Panc1 (cell line): ENCODE measurements around the gene B4GALT7.

ENCODE experiments used
- SIN3A ChIP-seq: IDR thresholded peaks from 2 replicates; pipeline ENCODE4 v1.6.1; 2012; ENCODE audit warnings: low read depth, mild to moderate bottlenecking, low read length, moderate library complexity, borderline replicate concordance; ENCODE audit not compliant: insufficient read depth
- TCF7L2 ChIP-seq: IDR thresholded peaks from 2 replicates; pipeline ENCODE4 v1.6.1; 2011; ENCODE audit warnings: mild to moderate bottlenecking, low read depth, low read length, inconsistent platforms
- TF ChIP-seq, protein P1 (sequence below): fragments of 450-650 bp; IDR thresholded peaks from 2 replicates; pipeline ENCODE4 v1.5.1; 2017; ENCODE audit warnings: mild to moderate bottlenecking
- TF ChIP-seq, protein P2 (sequence below), 2 experiments: IDR thresholded peaks; 2 replicates each; pipeline ENCODE4 v1.6.1; 2011 to 2012; ENCODE audit warnings: low read depth in 2 of 2, control low read depth in 1 of 2, low read length in 1 of 2, mild to moderate bottlenecking in 1 of 2, moderate library complexity in 1 of 2; ENCODE audit not compliant: insufficient read depth in 1 of 2

DNA sequence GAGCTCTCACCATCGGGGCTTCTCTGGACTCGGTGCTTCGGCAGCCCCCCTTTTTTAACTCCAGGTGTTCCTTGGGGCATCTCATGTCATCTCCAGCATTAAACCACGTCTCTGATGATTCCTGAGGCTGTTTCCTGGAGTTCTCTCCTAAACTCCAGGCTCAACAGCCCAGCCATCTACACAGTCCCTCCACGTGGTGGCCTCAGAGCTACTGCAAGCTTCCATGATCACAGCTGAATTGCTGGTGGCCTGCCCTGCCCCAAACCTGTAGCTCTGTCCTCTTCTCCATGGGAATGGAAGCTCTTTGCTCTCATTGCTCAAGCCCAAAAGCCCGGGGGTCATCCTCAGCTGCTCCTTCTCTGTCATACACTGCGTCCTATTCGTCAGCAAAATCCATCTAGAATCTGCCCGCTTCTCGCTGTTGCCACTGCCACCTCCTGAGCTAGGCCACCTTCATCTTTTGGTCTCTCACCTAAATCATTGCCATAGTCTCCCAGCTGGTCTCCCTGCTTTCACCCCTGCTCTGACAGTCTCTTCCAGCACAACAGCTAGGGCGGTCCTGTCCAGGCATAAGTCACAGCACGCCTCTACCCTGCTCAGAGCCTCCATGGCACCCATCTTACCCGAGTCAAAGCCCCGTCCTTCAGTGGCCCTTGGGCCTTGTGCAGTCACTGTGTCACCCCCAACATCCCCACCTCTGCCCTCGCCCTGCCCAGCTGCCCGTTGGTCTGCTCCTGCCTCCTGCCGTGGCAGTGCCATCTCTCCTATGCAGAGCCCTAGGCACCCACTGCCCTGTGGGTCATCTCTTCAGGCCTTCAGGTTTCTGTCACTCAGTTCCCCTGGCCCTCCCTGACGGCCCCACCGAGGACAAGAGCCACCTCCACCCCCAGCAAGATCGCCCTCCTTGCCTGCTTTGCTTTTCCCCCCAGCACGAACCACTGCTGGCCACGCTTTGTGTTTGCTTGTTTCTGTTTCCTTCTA lies 6.4 kb downstream of the B4GALT7 start:
- TF ChIP-seq, protein P1, sequence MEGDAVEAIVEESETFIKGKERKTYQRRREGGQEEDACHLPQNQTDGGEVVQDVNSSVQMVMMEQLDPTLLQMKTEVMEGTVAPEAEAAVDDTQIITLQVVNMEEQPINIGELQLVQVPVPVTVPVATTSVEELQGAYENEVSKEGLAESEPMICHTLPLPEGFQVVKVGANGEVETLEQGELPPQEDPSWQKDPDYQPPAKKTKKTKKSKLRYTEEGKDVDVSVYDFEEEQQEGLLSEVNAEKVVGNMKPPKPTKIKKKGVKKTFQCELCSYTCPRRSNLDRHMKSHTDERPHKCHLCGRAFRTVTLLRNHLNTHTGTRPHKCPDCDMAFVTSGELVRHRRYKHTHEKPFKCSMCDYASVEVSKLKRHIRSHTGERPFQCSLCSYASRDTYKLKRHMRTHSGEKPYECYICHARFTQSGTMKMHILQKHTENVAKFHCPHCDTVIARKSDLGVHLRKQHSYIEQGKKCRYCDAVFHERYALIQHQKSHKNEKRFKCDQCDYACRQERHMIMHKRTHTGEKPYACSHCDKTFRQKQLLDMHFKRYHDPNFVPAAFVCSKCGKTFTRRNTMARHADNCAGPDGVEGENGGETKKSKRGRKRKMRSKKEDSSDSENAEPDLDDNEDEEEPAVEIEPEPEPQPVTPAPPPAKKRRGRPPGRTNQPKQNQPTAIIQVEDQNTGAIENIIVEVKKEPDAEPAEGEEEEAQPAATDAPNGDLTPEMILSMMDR = no peak
- TF ChIP-seq, protein P2, sequence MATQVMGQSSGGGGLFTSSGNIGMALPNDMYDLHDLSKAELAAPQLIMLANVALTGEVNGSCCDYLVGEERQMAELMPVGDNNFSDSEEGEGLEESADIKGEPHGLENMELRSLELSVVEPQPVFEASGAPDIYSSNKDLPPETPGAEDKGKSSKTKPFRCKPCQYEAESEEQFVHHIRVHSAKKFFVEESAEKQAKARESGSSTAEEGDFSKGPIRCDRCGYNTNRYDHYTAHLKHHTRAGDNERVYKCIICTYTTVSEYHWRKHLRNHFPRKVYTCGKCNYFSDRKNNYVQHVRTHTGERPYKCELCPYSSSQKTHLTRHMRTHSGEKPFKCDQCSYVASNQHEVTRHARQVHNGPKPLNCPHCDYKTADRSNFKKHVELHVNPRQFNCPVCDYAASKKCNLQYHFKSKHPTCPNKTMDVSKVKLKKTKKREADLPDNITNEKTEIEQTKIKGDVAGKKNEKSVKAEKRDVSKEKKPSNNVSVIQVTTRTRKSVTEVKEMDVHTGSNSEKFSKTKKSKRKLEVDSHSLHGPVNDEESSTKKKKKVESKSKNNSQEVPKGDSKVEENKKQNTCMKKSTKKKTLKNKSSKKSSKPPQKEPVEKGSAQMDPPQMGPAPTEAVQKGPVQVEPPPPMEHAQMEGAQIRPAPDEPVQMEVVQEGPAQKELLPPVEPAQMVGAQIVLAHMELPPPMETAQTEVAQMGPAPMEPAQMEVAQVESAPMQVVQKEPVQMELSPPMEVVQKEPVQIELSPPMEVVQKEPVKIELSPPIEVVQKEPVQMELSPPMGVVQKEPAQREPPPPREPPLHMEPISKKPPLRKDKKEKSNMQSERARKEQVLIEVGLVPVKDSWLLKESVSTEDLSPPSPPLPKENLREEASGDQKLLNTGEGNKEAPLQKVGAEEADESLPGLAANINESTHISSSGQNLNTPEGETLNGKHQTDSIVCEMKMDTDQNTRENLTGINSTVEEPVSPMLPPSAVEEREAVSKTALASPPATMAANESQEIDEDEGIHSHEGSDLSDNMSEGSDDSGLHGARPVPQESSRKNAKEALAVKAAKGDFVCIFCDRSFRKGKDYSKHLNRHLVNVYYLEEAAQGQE (IDR thresholded peaks at IDR 0.05; ENCODE audit: insufficient read depth in 1 of 2, low read depth in 2 of 2, low read length in 1 of 2) = no peak
- no peak for TF ChIP-seq SIN3A
- TF ChIP-seq TCF7L2 = no peak
